GM06990 (cell line): ENCODE data around the gene NUDCD3.
"Not testable (repeated sequence)": the region's sequence is repeated elsewhere in the genome, so short reads cannot be mapped to it uniquely, and the experiment has no call there.

Experiments
- DNase-seq: peaks from one replicate; pipeline ENCODE4 v3.0.0-alpha.2; 2011; ENCODE audit not compliant: insufficient read length; ENCODE audit errors: extremely low read depth
- H3K27me3 ChIP-seq: replicated peaks from 2 replicates; pipeline ENCODE4 v1.6.0; 2011; ENCODE audit warnings: low read length; ENCODE audit not compliant: control insufficient read depth, insufficient read depth
- H3K36me3 ChIP-seq: 2 replicates; pipeline ENCODE4 v1.5.1; 2011; ENCODE audit warnings: low read length; ENCODE audit not compliant: control insufficient read depth, insufficient read depth
- H3K4me3 ChIP-seq: replicated peaks from 2 replicates; pipeline ENCODE4 v1.5.1; 2011; ENCODE audit warnings: low read depth, mild to moderate bottlenecking, control low read depth, low read length
- CTCF ChIP-seq: IDR thresholded peaks from 2 replicates; pipeline ENCODE4 v1.5.1; 2011; ENCODE audit warnings: low read length, control low read depth, mild to moderate bottlenecking, inconsistent platforms; ENCODE audit not compliant: insufficient read depth, poor library complexity, severe bottlenecking

NUDCD3 gene

GRCh38 chr7:44512736-44513135 lies 22.3 kb upstream of the NUDCD3 start:
- no peak for DNase-seq
- TF ChIP-seq CTCF = no peak
- Histone ChIP-seq H3K27me3 (no peaks in the 10 kb centered on the region), H3K4me3 (no peak overlapping the region), H3K36me3 (no peaks in the 10 kb centered on the region)

- TF ChIP-seq CTCF = no peak
- Histone ChIP-seq H3K36me3 (no peaks in the 10 kb centered on the region), H3K4me3 (no peak overlapping the region), H3K27me3 (no peaks in the 10 kb centered on the region)
- no peak for DNase-seq
Measured at GRCh38 chr7:44511863-44512468, 21.5 kb upstream of the NUDCD3 start.

GRCh38 chr7:44511236-44511635 lies 20.8 kb upstream of the NUDCD3 start:
- DNase-seq = no peak

GRCh38 chr7:44508328-44509030 lies 18.0 kb upstream of the NUDCD3 start:
- TF ChIP-seq CTCF = no peak
- no peak overlapping the region for H3K4me3 ChIP-seq
- H3K27me3 ChIP-seq = no peaks in the 10 kb centered on the region
- DNase-seq = no peak
- H3K36me3 ChIP-seq = no peaks in the 10 kb centered on the region

More at GRCh38 chr7:44511236-44511635, 20.8 kb upstream of the NUDCD3 start:
- Histone ChIP-seq H3K4me3 (no peak overlapping the region), H3K27me3 (no peaks in the 10 kb centered on the region), H3K36me3 (no peaks in the 10 kb centered on the region)
- TF ChIP-seq CTCF = no peak

- H3K36me3 ChIP-seq, H3K4me3 ChIP-seq, DNase-seq, H3K27me3 ChIP-seq: not testable (repeated sequence)
Measured at GRCh38 chr7:44506592-44507288, 16.3 kb upstream of the NUDCD3 start.

GRCh38 chr7:44505595-44505994 lies 15.1 kb upstream of the NUDCD3 start:
- no peak overlapping the region for H3K4me3 ChIP-seq
- no peak for DNase-seq
- H3K27me3 ChIP-seq = no peaks in the 10 kb centered on the region
- H3K36me3 ChIP-seq = no peaks in the 10 kb centered on the region
- no peak for TF ChIP-seq CTCF
